Measurements from ENCODE around the gene INHBC.

DNA sequence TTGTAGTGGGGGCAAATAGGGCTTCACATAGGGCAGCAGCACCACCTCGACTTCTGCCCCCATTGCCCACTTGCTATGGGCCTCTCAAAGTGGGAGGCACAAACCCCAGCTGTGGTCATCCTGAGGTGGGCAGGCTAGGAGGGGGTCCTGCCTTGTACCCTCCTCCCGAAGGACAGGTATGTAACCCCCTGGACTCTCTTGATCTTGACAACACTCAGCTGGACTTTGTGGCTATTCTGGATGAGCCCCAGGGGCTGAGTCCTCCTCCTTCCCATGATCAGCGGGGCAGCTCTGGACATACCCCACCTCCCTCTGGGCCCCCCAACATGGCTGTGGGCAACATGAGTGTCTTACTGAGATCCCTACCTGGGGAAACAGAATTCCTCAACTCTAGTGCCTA is 37.1 kb downstream of the INHBC start:
- TF ChIP-seq, protein P1, sequence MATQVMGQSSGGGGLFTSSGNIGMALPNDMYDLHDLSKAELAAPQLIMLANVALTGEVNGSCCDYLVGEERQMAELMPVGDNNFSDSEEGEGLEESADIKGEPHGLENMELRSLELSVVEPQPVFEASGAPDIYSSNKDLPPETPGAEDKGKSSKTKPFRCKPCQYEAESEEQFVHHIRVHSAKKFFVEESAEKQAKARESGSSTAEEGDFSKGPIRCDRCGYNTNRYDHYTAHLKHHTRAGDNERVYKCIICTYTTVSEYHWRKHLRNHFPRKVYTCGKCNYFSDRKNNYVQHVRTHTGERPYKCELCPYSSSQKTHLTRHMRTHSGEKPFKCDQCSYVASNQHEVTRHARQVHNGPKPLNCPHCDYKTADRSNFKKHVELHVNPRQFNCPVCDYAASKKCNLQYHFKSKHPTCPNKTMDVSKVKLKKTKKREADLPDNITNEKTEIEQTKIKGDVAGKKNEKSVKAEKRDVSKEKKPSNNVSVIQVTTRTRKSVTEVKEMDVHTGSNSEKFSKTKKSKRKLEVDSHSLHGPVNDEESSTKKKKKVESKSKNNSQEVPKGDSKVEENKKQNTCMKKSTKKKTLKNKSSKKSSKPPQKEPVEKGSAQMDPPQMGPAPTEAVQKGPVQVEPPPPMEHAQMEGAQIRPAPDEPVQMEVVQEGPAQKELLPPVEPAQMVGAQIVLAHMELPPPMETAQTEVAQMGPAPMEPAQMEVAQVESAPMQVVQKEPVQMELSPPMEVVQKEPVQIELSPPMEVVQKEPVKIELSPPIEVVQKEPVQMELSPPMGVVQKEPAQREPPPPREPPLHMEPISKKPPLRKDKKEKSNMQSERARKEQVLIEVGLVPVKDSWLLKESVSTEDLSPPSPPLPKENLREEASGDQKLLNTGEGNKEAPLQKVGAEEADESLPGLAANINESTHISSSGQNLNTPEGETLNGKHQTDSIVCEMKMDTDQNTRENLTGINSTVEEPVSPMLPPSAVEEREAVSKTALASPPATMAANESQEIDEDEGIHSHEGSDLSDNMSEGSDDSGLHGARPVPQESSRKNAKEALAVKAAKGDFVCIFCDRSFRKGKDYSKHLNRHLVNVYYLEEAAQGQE (IDR thresholded peaks at IDR 0.05; ENCODE audit: insufficient read depth in 1 of 2, low read depth in 2 of 2, low read length in 1 of 2): no peak
- TF ChIP-seq POLR2AphosphoS5 (IDR thresholded peaks at IDR 0.05; ENCODE audit: low read depth, low read length): no peak
